ENCODE results near the gene IL18RAP. TPM values are rescaled to one million over a fixed set of nuclear protein-coding genes. Genes with fewer than 3 reads are reported as not detected.

Gene IL18RAP
- total RNA-seq, 1 experiment from 2014 or later = not detected

- no TSS peak for BruUV-seq (replicated peaks)
- ChIA-PET POLR2A (ENCODE audit: low non-redundant PET) (no interaction called here), CTCF (no interaction called here)
- H3K36me3 ChIP-seq (ENCODE audit: insufficient read depth, low read length, poor library complexity, severe bottlenecking) = no peaks in the 10 kb centered on the region
- H3K4me1 ChIP-seq (ENCODE audit: insufficient read depth, low read length, poor library complexity, severe bottlenecking) = no peaks in the 10 kb centered on the region
- DNase-seq (ENCODE audit: low spot score) = no peak
- H3K4me3 ChIP-seq (ENCODE audit: low read depth, low read length, poor library complexity, severe bottlenecking) = no peak overlapping the region
- H3K27me3 ChIP-seq (replicated peaks; ENCODE audit: insufficient read depth, low read depth, low read length, poor library complexity) = peaks cover 7% of the 10 kb centered on the region
- intact Hi-C loops (cut with micrococcal nuclease; ENCODE audit: unreplicated experiment) = no loop called here
- H3K27ac ChIP-seq (ENCODE audit: low read depth, low read length, poor library complexity, severe bottlenecking) = no peak overlapping the region
- TF ChIP-seq CTCF (conservative IDR thresholded peaks at IDR 0.05; ENCODE audit: low read depth, low read length) = no peak
- TF ChIP-seq EZH2 (IDR thresholded peaks at IDR 0.05; ENCODE audit: borderline replicate concordance, low read depth, low read length, poor library complexity, severe bottlenecking) = no peak
- H3K9me3 ChIP-seq (ENCODE audit: low read depth, low read length, poor library complexity, severe bottlenecking) = peaks cover 6% of the 10 kb centered on the region
Measured at GRCh38 chr2:102387763-102388546, 35.0 kb upstream of the IL18RAP start.

DNA sequence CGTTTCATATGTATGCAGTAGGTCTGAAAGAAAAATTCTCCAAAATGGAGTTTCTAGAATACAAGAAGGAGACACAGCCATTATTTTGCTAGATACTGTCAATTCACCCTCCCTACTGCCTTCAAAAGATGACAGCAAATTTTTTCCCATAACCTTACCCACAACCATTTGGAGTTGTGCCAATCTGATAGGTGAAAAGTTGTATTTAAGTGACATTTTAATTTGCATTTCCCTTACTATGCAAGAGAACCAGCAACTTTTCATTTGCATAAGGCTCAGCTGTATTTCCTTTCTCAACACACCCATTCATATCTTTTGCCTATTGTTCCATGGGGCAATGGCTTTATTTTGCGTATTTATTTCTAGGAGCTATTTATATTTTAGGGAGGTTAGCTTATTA is 31.4 kb upstream of the IL18RAP start:
- Histone ChIP-seq H3K9me3 (ENCODE audit: low read depth, low read length, poor library complexity, severe bottlenecking) (no peaks in the 10 kb centered on the region), H3K4me3 (ENCODE audit: low read depth, low read length, poor library complexity, severe bottlenecking) (no peak overlapping the region), H3K4me1 (ENCODE audit: insufficient read depth, low read length, poor library complexity, severe bottlenecking) (no peaks in the 10 kb centered on the region), H3K27me3 (replicated peaks; ENCODE audit: insufficient read depth, low read depth, low read length, poor library complexity) (peaks cover 20% of the 10 kb centered on the region), H3K36me3 (ENCODE audit: insufficient read depth, low read length, poor library complexity, severe bottlenecking) (no peaks in the 10 kb centered on the region), H3K27ac (ENCODE audit: low read depth, low read length, poor library complexity, severe bottlenecking) (no peak overlapping the region)
- intact Hi-C loops (cut with micrococcal nuclease; ENCODE audit: unreplicated experiment) = no loop called here
- ChIA-PET POLR2A (ENCODE audit: low non-redundant PET) (no interaction called here), CTCF (no interaction called here)
- TF ChIP-seq EZH2 (IDR thresholded peaks at IDR 0.05; ENCODE audit: borderline replicate concordance, low read depth, low read length, poor library complexity, severe bottlenecking) = no peak
- DNase-seq (ENCODE audit: low spot score) = no peak
- BruUV-seq (replicated peaks) = no TSS peak

DNA sequence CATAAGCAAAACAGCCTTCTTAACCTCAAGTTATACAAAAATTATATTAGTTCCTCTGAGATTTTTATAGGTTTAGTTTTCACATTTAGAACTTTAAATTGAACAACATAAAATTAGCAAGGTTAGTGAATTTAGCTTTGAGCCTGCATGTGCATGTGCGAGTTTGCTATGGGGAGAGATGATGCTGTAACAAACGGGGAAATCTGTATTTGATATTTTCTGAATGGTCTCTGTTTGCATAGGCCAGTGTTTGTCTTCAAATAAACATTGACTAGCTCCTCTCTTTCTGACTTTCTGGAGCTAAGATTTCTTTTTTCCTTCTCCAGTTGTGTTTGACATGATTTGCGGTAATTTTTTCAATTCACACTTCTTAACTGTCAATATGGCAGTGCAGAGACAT is 30.9 kb upstream of the IL18RAP start:
- Histone ChIP-seq H3K4me3 (ENCODE audit: low read depth, low read length, poor library complexity, severe bottlenecking) (no peak overlapping the region), H3K36me3 (ENCODE audit: insufficient read depth, low read length, poor library complexity, severe bottlenecking) (no peaks in the 10 kb centered on the region), H3K27me3 (replicated peaks; ENCODE audit: insufficient read depth, low read depth, low read length, poor library complexity) (peaks cover 20% of the 10 kb centered on the region), H3K27ac (ENCODE audit: low read depth, low read length, poor library complexity, severe bottlenecking) (no peak overlapping the region), H3K9me3 (ENCODE audit: low read depth, low read length, poor library complexity, severe bottlenecking) (no peaks in the 10 kb centered on the region), H3K4me1 (ENCODE audit: insufficient read depth, low read length, poor library complexity, severe bottlenecking) (no peaks in the 10 kb centered on the region)
- TF ChIP-seq EZH2 (IDR thresholded peaks at IDR 0.05; ENCODE audit: borderline replicate concordance, low read depth, low read length, poor library complexity, severe bottlenecking) = no peak
- TF ChIP-seq CTCF (conservative IDR thresholded peaks at IDR 0.05; ENCODE audit: low read depth, low read length) = no peak
- CTCF ChIA-PET = no interaction called here
- no peak for DNase-seq (ENCODE audit: low spot score)
- intact Hi-C loops (cut with micrococcal nuclease; ENCODE audit: unreplicated experiment) = no loop called here
- no TSS peak for BruUV-seq (replicated peaks)
- POLR2A ChIA-PET (ENCODE audit: low non-redundant PET) = no interaction called here

DNA sequence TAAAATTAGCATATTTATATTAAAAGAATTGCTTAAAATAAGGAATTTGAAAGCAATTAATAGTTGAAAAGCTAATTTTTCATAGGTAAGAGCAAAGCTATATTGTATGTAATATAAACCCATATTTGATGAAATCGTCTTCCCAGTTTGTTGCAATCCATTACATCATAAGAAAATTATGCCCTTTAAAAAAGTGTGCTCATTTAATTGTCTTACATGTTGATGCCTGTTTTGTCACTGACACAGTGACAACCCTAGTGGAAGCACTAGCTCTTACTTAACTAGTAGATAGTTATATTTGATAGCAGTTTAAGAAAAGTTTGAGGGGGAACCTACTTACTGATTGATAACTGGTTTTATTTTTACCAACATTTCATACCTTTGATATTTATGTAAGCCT is 30.0 kb upstream of the IL18RAP start:
- H3K4me3 ChIP-seq (ENCODE audit: low read depth, low read length, poor library complexity, severe bottlenecking) = no peak overlapping the region
- intact Hi-C loops (cut with micrococcal nuclease; ENCODE audit: unreplicated experiment) = no loop called here
- ChIA-PET POLR2A (ENCODE audit: low non-redundant PET) (interaction anchor here (0.6 kb wide), 1 partner anchor 1104 kb away, joined by 3 read pairs; no protein-coding TSS in a partner anchor), CTCF (no interaction called here)
- BruUV-seq (replicated peaks) = no TSS peak
- no peak overlapping the region for H3K27ac ChIP-seq (ENCODE audit: low read depth, low read length, poor library complexity, severe bottlenecking)
- no peak for DNase-seq (ENCODE audit: low spot score)
- H3K4me1 ChIP-seq (ENCODE audit: insufficient read depth, low read length, poor library complexity, severe bottlenecking) = no peaks in the 10 kb centered on the region
- no peaks in the 10 kb centered on the region for H3K36me3 ChIP-seq (ENCODE audit: insufficient read depth, low read length, poor library complexity, severe bottlenecking)
- TF ChIP-seq CTCF (conservative IDR thresholded peaks at IDR 0.05; ENCODE audit: low read depth, low read length) (no peak), EZH2 (IDR thresholded peaks at IDR 0.05; ENCODE audit: borderline replicate concordance, low read depth, low read length, poor library complexity, severe bottlenecking) (no peak)
- peaks cover 20% of the 10 kb centered on the region for H3K27me3 ChIP-seq (replicated peaks; ENCODE audit: insufficient read depth, low read depth, low read length, poor library complexity)
- no peaks in the 10 kb centered on the region for H3K9me3 ChIP-seq (ENCODE audit: low read depth, low read length, poor library complexity, severe bottlenecking)
